Measurements from ENCODE around the gene LAMTOR4.

DNA sequence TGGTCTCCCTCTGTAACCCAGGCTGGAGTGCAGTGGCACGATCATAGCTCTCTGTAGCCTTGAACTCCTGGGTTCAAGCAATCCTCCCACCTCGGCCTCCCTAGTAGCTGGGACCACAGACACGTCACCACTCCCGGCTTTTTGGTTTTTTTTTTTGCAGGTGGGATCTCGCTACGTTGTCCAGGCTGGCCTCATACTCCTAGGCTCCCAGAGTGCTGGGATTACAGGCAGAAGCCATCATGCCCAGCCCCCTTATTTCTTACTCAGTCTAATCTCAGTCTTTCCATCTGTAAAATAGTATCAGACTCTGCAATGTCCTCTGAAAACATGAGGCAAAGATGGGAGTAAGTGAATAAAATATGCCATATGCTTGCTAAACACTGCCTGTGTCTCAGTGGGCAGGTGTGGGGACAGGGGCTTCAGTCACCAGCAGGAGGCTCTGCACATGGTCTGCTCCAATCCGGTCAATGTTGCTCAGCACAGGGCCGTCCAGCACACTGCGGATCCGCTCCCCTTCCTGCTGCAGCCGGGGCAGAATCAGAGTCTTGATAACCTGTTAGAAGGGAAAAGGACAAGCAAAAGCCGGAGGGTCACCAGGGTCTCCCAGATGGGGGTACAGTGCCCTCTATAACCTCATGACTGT lies 39.1 kb upstream of the LAMTOR4 start:
- TF ChIP-seq, protein P1, sequence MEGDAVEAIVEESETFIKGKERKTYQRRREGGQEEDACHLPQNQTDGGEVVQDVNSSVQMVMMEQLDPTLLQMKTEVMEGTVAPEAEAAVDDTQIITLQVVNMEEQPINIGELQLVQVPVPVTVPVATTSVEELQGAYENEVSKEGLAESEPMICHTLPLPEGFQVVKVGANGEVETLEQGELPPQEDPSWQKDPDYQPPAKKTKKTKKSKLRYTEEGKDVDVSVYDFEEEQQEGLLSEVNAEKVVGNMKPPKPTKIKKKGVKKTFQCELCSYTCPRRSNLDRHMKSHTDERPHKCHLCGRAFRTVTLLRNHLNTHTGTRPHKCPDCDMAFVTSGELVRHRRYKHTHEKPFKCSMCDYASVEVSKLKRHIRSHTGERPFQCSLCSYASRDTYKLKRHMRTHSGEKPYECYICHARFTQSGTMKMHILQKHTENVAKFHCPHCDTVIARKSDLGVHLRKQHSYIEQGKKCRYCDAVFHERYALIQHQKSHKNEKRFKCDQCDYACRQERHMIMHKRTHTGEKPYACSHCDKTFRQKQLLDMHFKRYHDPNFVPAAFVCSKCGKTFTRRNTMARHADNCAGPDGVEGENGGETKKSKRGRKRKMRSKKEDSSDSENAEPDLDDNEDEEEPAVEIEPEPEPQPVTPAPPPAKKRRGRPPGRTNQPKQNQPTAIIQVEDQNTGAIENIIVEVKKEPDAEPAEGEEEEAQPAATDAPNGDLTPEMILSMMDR (IDR thresholded peaks at IDR 0.05) = no peak
- no peak for TF ChIP-seq POLR2A (IDR thresholded peaks at IDR 0.05)
